ENCODE results near the gene TRPM3.
"Not testable (repeated sequence)": the region's sequence is repeated elsewhere in the genome, so short reads cannot be mapped to it uniquely, and the experiment has no call there.

The TRPM3 gene

DNA sequence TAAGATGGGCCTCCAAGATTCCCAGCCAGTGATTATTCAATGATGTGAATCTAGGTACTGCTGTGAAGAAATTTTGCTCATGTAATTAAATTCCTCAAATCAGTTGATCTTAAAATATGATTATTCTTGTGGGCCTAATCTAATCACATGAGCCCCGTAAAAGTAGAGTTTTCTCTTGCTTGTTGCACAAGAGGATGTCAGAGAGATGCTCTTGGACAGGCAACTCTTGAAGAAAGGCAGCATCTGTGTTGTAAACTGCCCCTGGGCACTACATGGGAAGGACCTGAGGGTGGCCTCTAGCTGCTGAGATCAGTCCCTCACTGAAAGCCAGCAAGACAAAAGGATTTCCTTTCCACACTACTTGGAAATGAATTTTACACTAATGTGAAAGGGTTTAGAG, 132.9 kb downstream of the TRPM3 start:
- DNase-seq: no peak

DNA sequence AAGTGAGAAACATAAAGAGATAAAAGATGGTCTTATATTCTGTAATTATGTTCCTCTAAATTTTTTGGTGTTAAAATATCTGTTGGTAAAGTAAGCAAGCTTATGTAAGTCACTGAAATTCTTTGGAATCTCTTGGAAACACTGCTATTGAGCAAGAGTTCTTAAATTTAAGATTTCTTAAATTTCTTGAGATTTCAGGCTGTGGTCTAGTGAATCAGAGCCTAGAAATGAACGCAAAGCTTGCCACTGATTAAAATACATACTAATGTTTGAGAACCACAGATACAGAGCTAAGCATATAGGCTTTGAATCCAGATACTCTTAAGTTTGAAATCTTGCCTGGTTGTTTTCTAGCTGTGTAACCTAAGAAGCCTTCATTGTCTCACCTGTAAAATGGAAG, 133.4 kb downstream of the TRPM3 start:
- no peak for DNase-seq

- DNase-seq: no peak
Observed at GRCh38 chr9:70986984-70987383, 134.4 kb downstream of the TRPM3 start.

- no peak for DNase-seq
Observed at GRCh38 chr9:70983723-70984295, 137.6 kb downstream of the TRPM3 start.

GRCh38 chr9:70981312-70981711, 140.1 kb downstream of the TRPM3 start:
- DNase-seq: no peak

- no peak for DNase-seq
Observed at GRCh38 chr9:70979966-70980365, 141.5 kb downstream of the TRPM3 start.

- DNase-seq: no peak
Observed at GRCh38 chr9:70978085-70978484, 143.3 kb downstream of the TRPM3 start.

- no peak for DNase-seq
Observed at GRCh38 chr9:70975821-70976220, 145.6 kb downstream of the TRPM3 start.

DNA sequence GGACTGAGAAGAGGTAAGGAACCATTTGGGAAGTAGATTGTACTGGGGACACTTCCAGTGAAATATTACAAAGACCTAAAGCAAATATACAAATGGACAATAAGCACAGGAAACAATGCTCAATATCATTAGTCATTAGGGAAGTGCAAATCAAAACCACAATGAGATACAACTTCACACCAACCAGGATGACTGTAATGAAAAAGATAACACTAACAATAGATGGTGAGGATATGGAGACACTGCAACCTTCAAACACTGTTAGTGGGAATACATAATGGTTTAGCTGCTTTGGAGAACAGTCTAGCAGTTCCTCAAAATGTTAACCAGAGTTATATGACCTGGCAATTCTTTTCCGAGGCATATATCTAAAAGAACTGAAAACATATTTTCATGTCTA, 149.7 kb downstream of the TRPM3 start:
- DNase-seq: no peak

GRCh38 chr9:70966380-70966779, 155.0 kb downstream of the TRPM3 start:
- DNase-seq: not testable (repeated sequence)

- no peak for DNase-seq
Observed at GRCh38 chr9:70964861-70965260, 156.6 kb downstream of the TRPM3 start.

DNA sequence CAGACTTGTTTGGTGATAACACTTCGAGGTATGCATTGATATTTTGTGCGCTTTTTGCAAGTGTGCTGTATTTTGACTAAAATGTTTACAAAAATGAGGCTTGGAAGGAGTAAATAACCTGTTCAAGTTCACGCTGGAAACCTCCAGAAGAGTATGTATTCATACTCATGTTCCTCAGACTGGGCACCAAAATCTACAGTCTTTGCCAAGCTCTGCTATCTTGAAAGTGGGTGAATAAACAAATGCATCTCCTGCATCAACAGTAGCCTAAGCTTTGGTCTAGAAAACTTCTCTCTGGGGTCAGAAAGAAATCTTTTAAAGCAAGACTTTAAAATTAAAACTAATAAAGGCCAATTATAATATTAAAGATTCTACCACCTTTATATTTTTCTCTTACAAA, 157.9 kb downstream of the TRPM3 start:
- no peak for DNase-seq

DNA sequence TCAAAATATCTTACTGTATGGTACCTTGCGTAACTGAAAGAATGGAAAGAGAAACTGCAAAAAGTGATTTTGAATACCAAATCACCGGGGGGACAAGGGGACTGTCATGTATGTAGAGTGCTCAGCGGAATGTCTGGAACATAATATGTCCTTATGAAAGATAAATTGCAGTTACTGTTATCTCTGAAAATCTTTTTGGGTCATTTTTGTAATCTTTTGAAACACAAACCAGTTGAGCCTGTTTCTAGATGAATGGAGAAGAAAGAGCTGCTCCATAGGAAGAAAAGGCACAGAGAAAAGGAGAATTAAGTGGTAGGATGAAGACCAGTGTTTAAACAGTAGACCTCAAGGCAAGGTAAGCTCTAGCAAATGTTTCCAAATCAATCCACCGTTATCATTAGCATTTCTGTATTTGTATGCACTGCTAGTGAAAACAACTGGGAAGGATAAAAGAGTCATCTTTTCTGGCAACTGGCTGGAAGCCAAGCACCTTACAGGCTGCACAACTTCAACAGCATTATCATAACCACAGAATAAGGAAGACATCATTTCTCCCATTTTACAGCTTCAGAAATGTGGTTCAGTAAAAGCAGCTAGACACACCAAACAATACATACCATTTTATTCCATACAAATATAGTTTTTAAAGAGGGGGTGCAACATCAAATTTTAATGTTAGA, 158.5 kb downstream of the TRPM3 start:
- no peak for DNase-seq

DNA sequence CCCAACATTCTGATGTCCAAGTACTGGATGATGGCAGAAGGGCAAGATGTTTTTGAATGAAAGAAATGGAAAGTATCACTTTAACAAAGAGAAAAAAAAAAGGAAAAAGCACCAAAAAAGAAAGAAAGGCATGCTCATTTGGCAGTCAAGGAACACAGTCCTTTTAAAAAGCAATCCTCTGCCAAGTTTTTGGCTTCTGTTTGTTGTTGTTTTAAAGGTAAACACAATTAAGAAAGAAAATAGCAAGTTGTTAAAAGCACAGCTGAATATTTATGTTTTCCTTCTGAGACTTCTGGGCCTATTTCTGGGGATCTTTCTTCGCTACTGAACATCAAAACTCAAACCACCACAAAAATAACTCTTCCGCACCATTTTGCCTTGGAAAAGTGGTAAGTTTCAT, 162.1 kb downstream of the TRPM3 start:
- DNase-seq: no peak

DNA sequence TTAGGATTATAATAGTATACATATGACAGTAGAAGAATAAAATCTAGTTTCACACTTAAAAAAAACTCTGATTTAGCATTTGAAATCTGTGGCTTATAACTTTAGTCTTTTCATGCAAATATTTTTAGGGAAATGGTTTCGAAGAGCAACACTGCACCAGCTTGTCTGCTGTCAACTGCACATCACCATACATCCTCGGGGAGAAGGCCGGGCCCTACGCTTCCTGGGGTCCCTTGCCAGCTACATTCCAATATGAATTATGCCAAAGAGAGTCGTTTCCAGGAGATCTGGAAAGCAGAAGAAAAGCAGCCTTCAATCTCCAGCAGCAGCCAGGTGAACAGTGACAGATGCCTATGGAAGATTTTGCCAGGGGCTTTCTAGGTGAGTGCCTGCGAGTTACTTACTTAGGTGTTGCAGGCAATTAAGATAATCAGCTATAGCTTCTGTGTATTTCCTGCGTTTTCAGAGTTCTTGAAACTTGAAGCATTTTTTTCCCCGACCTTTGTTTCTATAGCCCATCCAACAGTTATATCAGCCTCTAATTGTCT, 166.8 kb downstream of the TRPM3 start:
- no peak for DNase-seq

DNA sequence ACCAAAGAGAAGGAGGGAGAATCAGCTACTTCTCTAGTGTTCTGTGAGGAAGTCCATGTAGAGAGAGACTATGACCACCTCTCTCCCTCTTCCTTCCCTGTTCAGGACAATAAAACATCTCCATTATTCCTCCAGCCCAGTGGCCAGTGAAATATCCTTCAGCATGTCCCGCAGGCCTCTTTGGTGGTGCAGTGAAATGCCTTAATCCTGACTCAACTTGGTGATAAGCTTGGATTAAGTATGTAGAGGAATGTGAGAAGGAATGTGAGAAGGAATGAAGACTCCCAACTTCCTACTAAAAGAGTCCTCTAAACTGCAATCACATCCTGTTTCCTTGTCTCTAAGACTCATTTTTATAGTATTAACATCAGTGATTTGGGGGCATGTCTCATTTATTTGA, 167.3 kb downstream of the TRPM3 start:
- DNase-seq: no peak

DNA sequence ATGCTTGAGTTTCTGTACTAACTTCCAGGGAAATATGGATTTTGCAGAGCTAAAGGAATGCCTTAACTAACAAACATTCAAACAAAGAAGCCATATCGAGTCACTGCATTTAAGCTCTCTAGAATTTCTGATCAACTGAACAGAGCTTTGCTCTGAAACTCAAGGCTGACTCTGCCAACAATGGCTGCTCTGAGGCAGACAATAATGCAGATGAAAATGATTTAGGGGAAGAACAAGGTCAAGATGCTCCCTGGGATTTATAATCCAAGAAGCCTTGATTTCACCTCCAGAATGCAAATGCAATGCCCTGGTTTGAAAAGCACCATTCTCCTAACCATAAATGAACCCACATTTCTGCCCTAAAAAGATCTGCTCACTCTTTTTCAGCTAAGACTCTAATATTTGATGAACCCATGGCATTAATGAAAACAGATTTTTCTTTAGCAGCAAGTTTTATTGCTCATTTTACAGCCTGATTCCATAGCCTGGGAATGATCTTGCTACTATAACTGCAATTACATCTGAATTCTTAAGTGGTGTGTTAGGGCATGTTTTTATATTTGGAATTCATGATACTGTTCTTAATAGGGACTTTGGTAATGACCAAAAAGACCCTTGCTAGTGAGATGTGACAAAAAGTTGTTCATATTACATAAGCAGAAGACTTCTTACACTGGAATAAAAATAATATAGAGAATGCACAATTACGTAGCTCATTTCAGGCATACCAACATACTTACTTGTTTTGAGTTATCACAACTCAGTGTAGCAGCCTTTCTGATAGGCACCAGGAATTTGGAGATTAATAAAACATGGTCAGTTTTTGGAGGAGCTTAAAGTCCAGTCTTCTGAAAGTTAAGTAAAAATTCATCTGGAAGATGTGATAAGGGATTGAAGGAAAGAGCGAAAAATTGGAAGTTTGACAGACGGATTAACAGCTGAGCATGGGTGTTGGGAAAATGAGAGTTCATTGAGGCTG, 169.4 kb downstream of the TRPM3 start:
- no peak for DNase-seq

- no peak for DNase-seq
Observed at GRCh38 chr9:70950270-70950669, 171.2 kb downstream of the TRPM3 start.

DNA sequence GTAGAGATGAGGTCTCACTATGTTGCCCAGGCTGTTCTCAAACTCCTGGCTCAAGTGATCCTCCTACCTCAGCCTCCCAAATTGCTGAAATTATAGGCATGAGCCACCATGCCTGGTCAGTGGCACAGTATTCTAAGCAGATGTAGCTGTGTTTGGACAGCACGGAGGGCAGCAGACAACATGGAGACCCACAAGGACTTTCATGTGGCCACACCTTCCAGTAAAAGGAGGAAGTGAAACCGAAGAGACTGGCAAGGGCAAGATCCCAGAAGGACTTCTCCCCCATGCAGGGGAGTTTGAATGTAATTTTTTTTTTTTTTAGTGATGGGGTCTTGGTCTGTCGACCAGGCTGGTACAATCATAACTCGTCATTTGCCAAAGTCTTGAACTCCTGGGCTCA, 172.2 kb downstream of the TRPM3 start:
- no peak for DNase-seq

GRCh38 chr9:70948744-70949143, 172.7 kb downstream of the TRPM3 start:
- DNase-seq: no peak

- DNase-seq: no peak
Observed at GRCh38 chr9:70947511-70947910, 173.9 kb downstream of the TRPM3 start.

DNA sequence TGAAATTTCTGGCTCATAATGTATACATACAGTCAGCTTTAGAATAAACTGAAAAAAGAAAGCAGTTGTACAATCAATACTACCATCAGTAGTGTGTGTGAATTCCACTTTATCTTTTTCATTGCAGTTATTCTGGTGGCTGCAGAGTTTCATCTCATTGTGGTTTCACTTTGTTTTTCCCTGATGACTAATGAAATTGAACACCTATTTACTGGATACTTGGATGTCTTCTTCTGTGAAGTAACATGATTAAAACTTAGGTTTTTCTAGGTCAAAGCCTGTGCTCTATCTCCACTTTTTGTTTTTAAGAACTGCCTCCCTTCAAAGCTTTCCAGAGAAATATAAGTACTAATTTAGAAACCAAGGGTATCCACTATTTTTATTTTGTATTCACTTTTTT, 174.3 kb downstream of the TRPM3 start:
- DNase-seq: no peak

- DNase-seq: no peak
Observed at GRCh38 chr9:70945301-70945700, 176.1 kb downstream of the TRPM3 start.

DNA sequence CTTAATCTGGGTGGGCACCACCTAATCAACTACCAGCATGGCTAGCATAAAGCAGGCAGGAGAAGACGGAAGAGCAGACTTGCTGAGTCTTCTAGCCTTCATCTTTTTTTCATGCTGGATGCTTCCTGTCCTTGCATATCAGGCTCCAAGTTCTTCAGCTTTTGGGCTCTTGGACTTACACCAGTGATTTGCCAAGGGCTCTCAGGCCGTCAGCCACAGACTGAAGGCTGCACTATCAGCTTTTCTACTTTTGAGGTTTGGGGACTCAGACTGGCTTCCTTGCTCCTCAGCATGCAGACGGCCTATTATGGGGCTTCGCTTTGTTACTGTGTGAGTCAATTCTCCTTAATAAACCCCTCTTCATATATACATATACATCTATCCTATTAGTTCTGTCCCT, 180.2 kb downstream of the TRPM3 start:
- DNase-seq: no peak
